H1 (cell line): ENCODE results near the gene TEKTIP1. TPM values are rescaled to one million over a fixed set of nuclear protein-coding genes. Genes with fewer than 3 reads are reported as not detected.

Experiments
- CTCF ChIA-PET: fragments of 300-600 bp; sonication (Branson Sonifier 250); formaldehyde crosslinking; loops from one replicate; lab custom pipeline; 2021; ENCODE audit not compliant: partially characterized antibody; lab: Charles Lee
- POLR2A ChIA-PET: fragments of 300-600 bp; sonication (Branson Sonifier 250); formaldehyde crosslinking; loops from one replicate; lab custom pipeline; 2021; ENCODE audit warnings: inconsistent platforms; ENCODE audit not compliant: partially characterized antibody; lab: Charles Lee
- DNase-seq, 2 experiments: peaks; one replicate each; pipeline versions ENCODE4 v3.0.0 to v3.0.0-alpha.2; 2010 to 2022; ENCODE audit warnings: low spot score in 2 of 2, low read depth in 1 of 2, mixed read lengths in 1 of 2
- FAIRE-seq: peaks from 2 replicates; lab custom pipeline; 2011; peaks lifted over from hg19 to GRCh38; lab: Jason Lieb, UNC
- H2AFZ ChIP-seq: 2 replicates; pipeline ENCODE4 v1.8.1; 2012; ENCODE audit warnings: low read length, inconsistent platforms
- H2AK5ac ChIP-seq: 2 replicates; pipeline ENCODE4 v1.6.1; 2013; ENCODE audit warnings: low read depth, low read length
- H2BK120ac ChIP-seq: replicated peaks from 2 replicates; pipeline ENCODE3; 2013; ENCODE audit warnings: low read depth, low read length, inconsistent platforms
- H2BK12ac ChIP-seq: 2 replicates; pipeline ENCODE4 v1.6.1; 2013; ENCODE audit warnings: low read depth, low read length
- H2BK15ac ChIP-seq: 2 replicates; pipeline ENCODE4 v1.6.1; 2013; ENCODE audit warnings: low read length
- H2BK20ac ChIP-seq: 2 replicates; pipeline ENCODE4 v1.6.1; 2013; ENCODE audit warnings: low read length
- H2BK5ac ChIP-seq: 2 replicates; pipeline ENCODE4 v1.6.1; 2013; ENCODE audit warnings: low read depth, low read length
- H3K14ac ChIP-seq: 2 replicates; pipeline ENCODE4 v1.6.1; 2013; ENCODE audit warnings: inconsistent platforms; ENCODE audit not compliant: insufficient read length
- H3K18ac ChIP-seq: 2 replicates; pipeline ENCODE4 v1.6.1; 2013; ENCODE audit warnings: low read length; ENCODE audit errors: extremely low read depth
- H3K23ac ChIP-seq: 2 replicates; pipeline ENCODE4 v1.6.1; 2013; ENCODE audit warnings: inconsistent platforms; ENCODE audit not compliant: insufficient read length
- H3K23me2 ChIP-seq: 2 replicates; pipeline ENCODE4 v1.6.1; 2013; ENCODE audit warnings: low read depth, low read length
- H3K27ac ChIP-seq: 2 replicates; pipeline ENCODE4 v1.6.1; 2011; ENCODE audit warnings: low read depth, low read length, inconsistent platforms
- H3K27me3 ChIP-seq, 4 experiments: replicated peaks in 1 of 4; 1 replicate in 1 of 4; 2 replicates in 3 of 4; pipeline versions ENCODE4 v1.6.1 to v1.8.1; 2011 to 2013; ENCODE audit warnings: low read length in 3 of 4, mild to moderate bottlenecking in 3 of 4, inconsistent platforms in 2 of 4, mixed read lengths in 2 of 4, moderate library complexity in 1 of 4; ENCODE audit not compliant: control insufficient read depth in 3 of 4, insufficient read depth in 3 of 4; ENCODE audit errors: extremely low read depth in 1 of 4
- H3K36me3 ChIP-seq, 4 experiments: 2 replicates each; pipeline versions ENCODE4 v1.6.1 to v1.8.1; 2011 to 2013; ENCODE audit warnings: mild to moderate bottlenecking in 4 of 4, low read length in 3 of 4, moderate library complexity in 2 of 4, control low read depth in 1 of 4, inconsistent platforms in 1 of 4; ENCODE audit not compliant: insufficient read depth in 4 of 4, control insufficient read depth in 2 of 4
- H3K4ac ChIP-seq: replicated peaks from 2 replicates; pipeline ENCODE3; 2013; ENCODE audit warnings: low read length, low read depth, mixed read lengths, inconsistent platforms; ENCODE audit not compliant: insufficient read length
- H3K4me1 ChIP-seq, 4 experiments: replicated peaks in 1 of 4; 1 replicate in 1 of 4; 2 replicates in 3 of 4; pipeline versions ENCODE4 v1.6.1 to v1.8.1; 2011 to 2013; ENCODE audit warnings: low read length in 3 of 4, inconsistent platforms in 2 of 4, mixed read lengths in 1 of 4; ENCODE audit not compliant: insufficient read depth in 4 of 4, control insufficient read depth in 3 of 4
- H3K4me2 ChIP-seq, 2 experiments: 2 replicates each; pipeline versions ENCODE4 v1.6.1 to v1.8.1; 2011 to 2013; ENCODE audit warnings: low read depth in 2 of 2, low read length in 2 of 2, control low read depth in 1 of 2, inconsistent platforms in 1 of 2, mild to moderate bottlenecking in 1 of 2; ENCODE audit not compliant: insufficient read depth in 1 of 2
- H3K4me3 ChIP-seq, 4 experiments: fragments of 200-600, 300-600 bp in 1 of 4; sonication (generic), shearing (Covaris generic), sonication (Bioruptor Twin) in 1 of 4; 2 replicates each; pipeline versions ENCODE4 v1.5.1 to v1.8.1; 2011 to 2016; ENCODE audit warnings: low read length in 4 of 4, low read depth in 3 of 4, control low read depth in 2 of 4, inconsistent platforms in 2 of 4, mild to moderate bottlenecking in 2 of 4, mixed read lengths in 1 of 4, moderate library complexity in 1 of 4; ENCODE audit not compliant: insufficient read depth in 2 of 4; ENCODE audit errors: extremely low read depth in 1 of 4
- H3K56ac ChIP-seq: replicated peaks from 2 replicates; pipeline ENCODE3; 2013; ENCODE audit warnings: low read depth, mild to moderate bottlenecking, mixed read lengths, low read length, inconsistent platforms; ENCODE audit not compliant: insufficient read length
- H3K79me1 ChIP-seq: 2 replicates; pipeline ENCODE4 v1.6.1; 2013; ENCODE audit warnings: low read depth, low read length, control low read depth
- H3K79me2 ChIP-seq, 2 experiments: 2 replicates each; pipeline versions ENCODE4 v1.6.1 to v1.8.1; 2012 to 2013; ENCODE audit warnings: low read length in 2 of 2, mild to moderate bottlenecking in 2 of 2, inconsistent platforms in 1 of 2; ENCODE audit not compliant: insufficient read depth in 2 of 2, control insufficient read depth in 1 of 2
- H3K9ac ChIP-seq, 4 experiments: replicated peaks in 1 of 4; 1 replicate in 1 of 4; 2 replicates in 3 of 4; pipeline versions ENCODE4 v1.6.1 to v1.8.1; 2011 to 2013; ENCODE audit warnings: low read depth in 3 of 4, low read length in 3 of 4, control low read depth in 2 of 4, mild to moderate bottlenecking in 2 of 4, moderate library complexity in 2 of 4, inconsistent platforms in 1 of 4; ENCODE audit errors: extremely low read depth in 1 of 4
- H3K9me3 ChIP-seq, 2 experiments: 2 replicates each; pipeline versions ENCODE4 v1.6.1 to v1.8.1; 2012 to 2013; ENCODE audit warnings: mild to moderate bottlenecking in 2 of 2, moderate library complexity in 2 of 2, control low read depth in 1 of 2, inconsistent platforms in 1 of 2, low read depth in 1 of 2, low read length in 1 of 2, mixed read lengths in 1 of 2; ENCODE audit not compliant: insufficient read depth in 2 of 2
- H4K20me1 ChIP-seq, 2 experiments: replicated peaks in 1 of 2; 2 replicates each; pipeline versions ENCODE3 to v1.8.1; 2011 to 2013; ENCODE audit warnings: inconsistent platforms in 2 of 2, low read length in 2 of 2, mild to moderate bottlenecking in 1 of 2; ENCODE audit not compliant: insufficient read depth in 2 of 2, control insufficient read depth in 1 of 2
- H4K5ac ChIP-seq: 2 replicates; pipeline ENCODE4 v1.6.1; 2013; ENCODE audit warnings: low read length, low read depth, mixed read lengths, inconsistent platforms; ENCODE audit not compliant: insufficient read length
- H4K8ac ChIP-seq: 2 replicates; pipeline ENCODE4 v1.8.0; 2013; ENCODE audit warnings: mild to moderate bottlenecking, moderate library complexity, low read length, inconsistent platforms; ENCODE audit not compliant: insufficient read depth; ENCODE audit errors: extremely low read depth
- H4K91ac ChIP-seq: replicated peaks from 2 replicates; pipeline ENCODE3; 2013; ENCODE audit warnings: low read length, mixed read lengths, inconsistent platforms; ENCODE audit not compliant: insufficient read length
- FOSL1 ChIP-seq: IDR thresholded peaks from 2 replicates; pipeline ENCODE4 v1.6.1; 2011; ENCODE audit warnings: mild to moderate bottlenecking, low read depth, low read length, moderate library complexity; ENCODE audit not compliant: insufficient read depth
- SIN3A ChIP-seq, 2 experiments: IDR thresholded peaks in 1 of 2; conservative IDR thresholded peaks in 1 of 2; 2 replicates each; pipeline ENCODE4 v1.6.1; 2011 to 2012; ENCODE audit warnings: low read length in 2 of 2, improper control_type of control experiment in 1 of 2, low read depth in 1 of 2, mild to moderate bottlenecking in 1 of 2
- WGBS, 2 experiments: shearing (Covaris generic) in 1 of 2; methylation state at CpG; one replicate each; pipeline versions ENCODE4 v1.1.6 to v1.1.7; 2013 to 2015; ENCODE audit warnings: low lambda C conversion rate in 2 of 2, mixed read lengths in 2 of 2, inconsistent platforms in 1 of 2, low coverage in 1 of 2, missing lambda C conversion rate in 1 of 2; ENCODE audit not compliant: insufficient replicate concordance in 2 of 2, insufficient coverage in 1 of 2, insufficient read length in 1 of 2; ENCODE audit errors: extremely low coverage in 1 of 2, missing lambda C conversion rate in 1 of 2; 5-methylcytosine and 5-hydroxymethylcytosine counted together
- polyA plus RNA-seq, 7 experiments: library from polyadenylated mRNA; depleted of rRNA in 3 of 7; stranded (reverse) in 5 of 7; unstranded in 2 of 7; fragments of >200 nt in 5 of 7; fragments of 200-250 nt in 2 of 7; gene quantifications; 1 replicate in 5 of 7; 2 replicates in 1 of 7; 4 replicates in 1 of 7; pipeline versions ENCODE4 v1.2.1 to v1.2.3, GENCODE V29; 2011 to 2013; ENCODE audit warnings: missing spikeins in 2 of 7, mixed read lengths in 2 of 7
- total RNA-seq: library from RNA; stranded (reverse); fragmentation: NEBNext Ultra II Directional; extraction: Animal tissue kit (Norgen Biotek cat#: 25700); gene quantifications from 2 replicates; pipeline ENCODE4 v1.2.1, GENCODE V29; 2021

TEKTIP1 gene
- total and polyA plus RNA-seq, 2 of the 8 experiments (the other 6 are each of a cell fraction or from before 2014, with no cell fraction given): 1.1 TPM; not detected in 1

DNA sequence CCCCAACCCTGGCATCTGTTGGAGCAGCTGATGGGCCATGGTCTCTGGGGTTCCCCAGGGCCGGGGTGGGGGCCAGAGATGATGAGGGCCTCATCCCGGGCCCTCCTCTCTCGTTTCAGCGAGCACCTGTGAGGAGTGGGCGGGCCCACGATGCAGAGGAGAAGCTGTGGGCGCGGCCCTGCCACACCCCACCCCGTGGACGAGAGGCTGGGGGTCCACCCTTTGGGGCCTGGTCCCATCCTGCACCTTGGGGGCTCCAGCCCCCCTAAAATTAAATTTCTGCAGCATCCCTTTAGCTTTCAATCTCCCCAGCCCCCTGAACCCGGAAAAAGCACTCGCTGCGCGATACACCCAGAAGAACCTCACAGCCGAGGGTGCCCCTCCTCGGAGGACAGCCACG, 39.4 kb downstream of the TEKTIP1 start:
- peak in 1 of 2 experiments; percentile 56 for DNase-seq
- 65% methylated on average over 17 of the region's 17 CpGs; no CpG with 5 or more reads in 1 of the 2 experiments for WGBS, 2 experiments
- CTCF ChIA-PET: interaction anchor here (1.0 to 6.6 kb wide), 9 partner anchors 8 to 148 kb away, joined by 3 to 51 read pairs (median 6); partner anchors contain the start of gene MFSD12

More for the DNA sequence above, 39.4 kb downstream of the TEKTIP1 start:
- no peak overlapping the region for H2AFZ ChIP-seq
- no peaks in the 10 kb centered on the region for H3K79me2 ChIP-seq
- H2BK12ac ChIP-seq: no peak overlapping the region
- H3K56ac ChIP-seq: no peak overlapping the region
- peaks cover 0 to 13% (median 8%) of the 10 kb centered on the region in 4 experiments; a peak in 5 of 7 replicates for H3K4me1 ChIP-seq
- peaks cover 0 to 5% (median 0%) of the 10 kb centered on the region in 4 experiments; a peak in 2 of 7 replicates for H3K27me3 ChIP-seq
- no peak overlapping the region for H2BK120ac ChIP-seq
- peak overlapping the region; percentile 19; the same call in 1 of the 2 replicates for H3K18ac ChIP-seq
- H2BK5ac ChIP-seq: no peak overlapping the region
- H2AK5ac ChIP-seq: no peak overlapping the region
- peak overlapping the region; percentile 81 to 84 for H3K4me2 ChIP-seq
- H3K9ac ChIP-seq: no peak overlapping the region
- H4K5ac ChIP-seq: peak overlapping the region; percentile 24
- no peak overlapping the region for H2BK15ac ChIP-seq
- H3K79me1 ChIP-seq: no peaks in the 10 kb centered on the region
- no peak for FAIRE-seq
- TF ChIP-seq FOSL1 (no peak), SIN3A (conservative IDR thresholded peaks at IDR 0.05 in 1 of 2, IDR thresholded peaks at IDR 0.05 in 1 of 2; ENCODE audit: low read depth in 1 of 2, low read length in 2 of 2) (0 out of 4 replicates have a peak, but pooled peaks of 1 of the 2 experiments have one; percentile 8)
- no peaks in the 10 kb centered on the region for H3K36me3 ChIP-seq
- H3K4me3 ChIP-seq: peak overlapping the region in 3 of 4 experiments; percentile 7 to 77 (median 67); a peak in 5 of 8 replicates
- H3K27ac ChIP-seq: no peak overlapping the region
- no peak overlapping the region for H4K91ac ChIP-seq
- H3K23ac ChIP-seq: no peak overlapping the region
- H3K4ac ChIP-seq: no peak overlapping the region
- no peak overlapping the region for H4K8ac ChIP-seq
- no peak overlapping the region for H3K14ac ChIP-seq
- POLR2A ChIA-PET: interaction anchor here (0.6 to 2.0 kb wide), 17 partner anchors 8 to 184 kb away, joined by 3 to 7 read pairs (median 4); partner anchors contain the start of genes MRPL54 and TEKTIP1
- H3K9me3 ChIP-seq: no peaks in the 10 kb centered on the region
- no peak overlapping the region for H2BK20ac ChIP-seq
- peaks cover 3 to 8% of the 10 kb centered on the region in 2 experiments for H4K20me1 ChIP-seq
- H3K23me2 ChIP-seq: peaks cover 17% of the 10 kb centered on the region; the same call in 1 of the 2 replicates
